ENCODE results near the gene PCDHB15. TPM values are rescaled to one million over a fixed set of nuclear protein-coding genes. Genes with fewer than 3 reads are reported as not detected.
"Not testable (repeated sequence)": the region's sequence is repeated elsewhere in the genome, so short reads cannot be mapped to it uniquely, and the experiment has no call there.

Gene PCDHB15
- total RNA-seq, 1 donor from 2014 or later, result 1.7 TPM

- not testable (repeated sequence) for DNase-seq (ENCODE audit: extremely low read depth, low read depth, low spot score)
Observed at GRCh38 chr5:141246971-141247370, 1.8 kb downstream of the PCDHB15 start.

- DNase-seq (ENCODE audit: extremely low read depth, low read depth, low spot score), result not testable (repeated sequence)
Observed at GRCh38 chr5:141247434-141247833, 2.2 kb downstream of the PCDHB15 start.

- no peak for DNase-seq (ENCODE audit: extremely low read depth, low read depth, low spot score)
Observed at GRCh38 chr5:141250576-141250975, 5.4 kb downstream of the PCDHB15 start.

DNA sequence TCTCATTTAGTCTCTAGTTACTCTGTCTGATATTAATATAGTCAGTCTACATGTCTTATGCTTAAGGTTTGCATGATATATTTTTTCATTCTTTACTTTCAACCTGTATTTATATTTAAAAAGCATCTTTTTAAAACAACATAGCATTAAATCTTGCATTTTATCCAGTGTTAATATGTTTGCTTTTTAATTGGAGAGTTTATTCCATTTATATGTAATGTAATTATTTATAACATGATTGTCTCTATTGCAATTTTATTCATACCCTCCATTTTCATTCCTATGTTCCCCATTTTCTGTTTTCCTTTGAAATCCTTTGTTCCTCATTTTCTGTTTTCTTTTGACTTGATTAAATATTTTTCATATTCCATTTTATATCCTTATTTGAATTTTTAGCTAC lies 13.3 kb downstream of the PCDHB15 start:
- DNase-seq (ENCODE audit: extremely low read depth, low read depth, low spot score), result no peak

DNA sequence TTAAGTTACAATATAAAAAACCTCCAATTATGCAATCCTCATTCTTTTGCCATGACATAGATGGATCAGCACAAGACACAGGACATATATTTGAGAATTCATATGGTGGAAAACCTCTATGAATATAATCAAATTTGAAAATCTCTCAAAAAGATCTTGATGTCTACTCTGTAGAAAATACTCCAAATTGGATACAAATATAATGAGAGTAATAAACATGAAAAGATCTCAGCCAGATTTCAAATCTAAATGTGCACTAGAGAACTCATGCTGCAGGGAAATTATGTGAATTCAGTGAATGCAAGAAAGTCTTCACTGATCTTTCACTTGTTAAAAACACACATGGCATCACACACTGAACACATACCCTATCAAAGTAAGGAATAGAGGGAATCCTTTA lies 13.8 kb downstream of the PCDHB15 start:
- no peak for DNase-seq (ENCODE audit: extremely low read depth, low read depth, low spot score)

DNA sequence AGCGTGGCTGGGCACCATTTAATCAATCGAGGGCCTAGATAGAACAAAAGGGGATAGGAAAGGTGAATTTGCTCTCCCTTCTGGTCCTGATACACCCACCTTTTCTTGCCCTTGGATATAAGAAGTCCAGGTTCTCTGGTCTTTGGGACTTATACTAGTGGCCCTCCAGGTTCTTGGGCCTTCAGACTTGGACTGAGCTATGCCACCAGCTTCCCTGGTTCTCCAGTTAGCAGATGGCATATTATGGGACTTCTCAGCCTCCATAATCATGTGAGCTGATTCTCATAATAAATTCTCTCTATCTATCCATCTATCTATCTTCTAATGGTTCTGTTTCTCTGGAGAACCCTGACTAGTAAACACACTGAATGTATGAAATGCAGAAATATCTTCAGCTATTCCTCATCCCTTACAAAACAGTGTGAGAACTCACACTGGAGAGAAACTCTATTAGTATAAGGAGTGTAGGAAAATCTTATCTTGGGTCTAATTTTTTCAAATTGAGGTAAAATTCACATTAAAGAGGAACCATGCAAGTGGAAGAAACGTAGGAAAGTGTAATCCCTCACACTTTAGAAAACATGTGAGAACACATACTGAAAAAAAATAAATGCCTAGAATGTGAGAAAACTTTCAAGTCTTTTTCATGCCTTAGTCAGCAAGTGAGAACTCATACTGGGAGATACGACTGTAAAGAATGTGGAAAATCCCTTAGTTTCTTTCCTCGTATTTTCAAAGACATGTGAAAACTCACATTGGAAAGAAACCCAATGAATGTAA lies 15.5 kb downstream of the PCDHB15 start:
- no peak for DNase-seq (ENCODE audit: extremely low read depth, low read depth, low spot score)

GRCh38 chr5:141261238-141261546 lies 16.0 kb downstream of the PCDHB15 start:
- DNase-seq (ENCODE audit: extremely low read depth, low read depth, low spot score), result no peak

GRCh38 chr5:141269195-141269594 lies 24.0 kb downstream of the PCDHB15 start:
- DNase-seq (ENCODE audit: extremely low read depth, low read depth, low spot score), result no peak

DNA sequence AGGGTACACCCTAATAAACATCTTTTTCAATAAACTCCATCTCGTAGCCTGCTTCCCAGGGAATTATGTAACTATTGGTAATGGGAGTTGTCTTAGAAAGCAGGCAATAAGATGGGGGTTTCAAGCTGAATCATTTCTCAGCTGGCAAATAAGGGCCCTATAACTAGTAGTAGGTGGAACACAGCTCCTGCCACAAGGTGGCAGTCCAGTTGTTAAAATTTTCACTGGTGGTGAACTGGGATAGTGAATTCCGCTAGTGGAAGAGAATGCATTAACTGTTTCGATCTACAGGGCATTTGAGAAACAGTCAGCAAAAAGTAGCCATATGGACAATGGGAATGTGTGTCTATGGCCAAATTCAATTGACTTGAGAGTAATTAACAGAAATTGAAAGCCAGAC lies 27.7 kb downstream of the PCDHB15 start:
- DNase-seq (ENCODE audit: extremely low read depth, low read depth, low spot score), result no peak

GRCh38 chr5:141298376-141298775 lies 53.2 kb downstream of the PCDHB15 start:
- no peak for DNase-seq (ENCODE audit: extremely low read depth, low read depth, low spot score)

Other genes starting within 250 kb of the PCDHB15 start
- not detected in 2 replicates for gene PCDHB1, start 194.0 kb upstream of the PCDHB15 start, total RNA-seq
- gene PCDHB2, start 150.8 kb upstream of the PCDHB15 start, total RNA-seq, result 0.12 and 0.15 TPM in 2 replicates
- 0.23 and 0.58 TPM in 2 replicates for gene PCDHB3, start 144.9 kb upstream of the PCDHB15 start, total RNA-seq
- gene PCDHB4, start 123.6 kb upstream of the PCDHB15 start, total RNA-seq, result 0.10 and 0.53 TPM in 2 replicates
- 2.5 and 4.1 TPM in 2 replicates for gene PCDHB5, start 110.2 kb upstream of the PCDHB15 start, total RNA-seq
- gene PCDHB6, start 95.3 kb upstream of the PCDHB15 start, total RNA-seq, result 0.05 and 0.06 TPM in 2 replicates
- 1.6 and 2.4 TPM in 2 replicates for gene PCDHB7, start 72.8 kb upstream of the PCDHB15 start, total RNA-seq
- 0.34 and 0.88 TPM in 2 replicates for gene PCDHB8, start 67.6 kb upstream of the PCDHB15 start, total RNA-seq
- 0.05 and 1.1 TPM in 2 replicates for gene PCDHB16, start 63.0 kb upstream of the PCDHB15 start, total RNA-seq
- 0.15 and 0.41 TPM in 2 replicates for gene PCDHB9, start 58.2 kb upstream of the PCDHB15 start, total RNA-seq
- 1.1 and 1.3 TPM in 2 replicates for gene PCDHB10, start 53.0 kb upstream of the PCDHB15 start, total RNA-seq
- 0.58 and 1.5 TPM in 2 replicates for gene PCDHB11, start 45.8 kb upstream of the PCDHB15 start, total RNA-seq
- gene PCDHB12, start 36.7 kb upstream of the PCDHB15 start, total RNA-seq, result 0.19 and 0.58 TPM in 2 replicates
- gene PCDHB13, start 31.5 kb upstream of the PCDHB15 start, total RNA-seq, result 1.8 and 3.0 TPM in 2 replicates
- gene PCDHB14, start 22.1 kb upstream of the PCDHB15 start, total RNA-seq, result 1.6 and 6.7 TPM in 2 replicates
- 0.76 TPM in 1 of 2 replicates, not detected in the other for gene SLC25A2, start 58.7 kb downstream of the PCDHB15 start, total RNA-seq
- 51.0 and 52.6 TPM in 2 replicates for gene TAF7, start 75.4 kb downstream of the PCDHB15 start, total RNA-seq
- 0.39 and 1.2 TPM in 2 replicates for gene PCDHGA1, start 85.1 kb downstream of the PCDHB15 start, total RNA-seq
- 2.6 and 4.1 TPM in 2 replicates for gene PCDHGA2, start 93.4 kb downstream of the PCDHB15 start, total RNA-seq
- 1.6 and 4.0 TPM in 2 replicates for gene PCDHGA3, start 98.4 kb downstream of the PCDHB15 start, total RNA-seq
- gene PCDHGB1, start 104.7 kb downstream of the PCDHB15 start, total RNA-seq, result 0.82 and 2.3 TPM in 2 replicates
- gene PCDHGA4, start 109.6 kb downstream of the PCDHB15 start, total RNA-seq, result 5.7 and 9.2 TPM in 2 replicates
- 3.8 and 4.7 TPM in 2 replicates for gene PCDHGB2, start 114.6 kb downstream of the PCDHB15 start, total RNA-seq
- 0.82 and 2.1 TPM in 2 replicates for gene PCDHGA5, start 118.8 kb downstream of the PCDHB15 start, total RNA-seq
- gene PCDHGB3, start 124.8 kb downstream of the PCDHB15 start, total RNA-seq, result 2.6 and 5.5 TPM in 2 replicates
- 4.5 and 6.6 TPM in 2 replicates for gene PCDHGA6, start 128.5 kb downstream of the PCDHB15 start, total RNA-seq
- 3.6 and 5.3 TPM in 2 replicates for gene PCDHGA7, start 137.3 kb downstream of the PCDHB15 start, total RNA-seq
- 11.1 and 19.5 TPM in 2 replicates for gene PCDHGB4, start 142.3 kb downstream of the PCDHB15 start, total RNA-seq
- 0.92 and 2.3 TPM in 2 replicates for gene PCDHGA8, start 147.2 kb downstream of the PCDHB15 start, total RNA-seq
- 17.5 and 27.2 TPM in 2 replicates for gene PCDHGB5, start 152.6 kb downstream of the PCDHB15 start, total RNA-seq
- gene PCDHGA9, start 157.4 kb downstream of the PCDHB15 start, total RNA-seq, result 3.3 and 4.5 TPM in 2 replicates
- 1.8 and 6.2 TPM in 2 replicates for gene PCDHGB6, start 162.6 kb downstream of the PCDHB15 start, total RNA-seq
- 4.0 and 12.4 TPM in 2 replicates for gene PCDHGA10, start 167.6 kb downstream of the PCDHB15 start, total RNA-seq
- 14.1 and 23.4 TPM in 2 replicates for gene PCDHGB7, start 172.3 kb downstream of the PCDHB15 start, total RNA-seq
- 12.3 and 17.5 TPM in 2 replicates for gene PCDHGA11, start 175.7 kb downstream of the PCDHB15 start, total RNA-seq
- gene PCDHGA12, start 185.1 kb downstream of the PCDHB15 start, total RNA-seq, result 10.5 and 23.0 TPM in 2 replicates
- 24.3 and 43.0 TPM in 2 replicates for gene PCDHGC3, start 230.6 kb downstream of the PCDHB15 start, total RNA-seq
- gene PCDHGC4, start 239.6 kb downstream of the PCDHB15 start, total RNA-seq, result 0.44 and 2.5 TPM in 2 replicates
- gene PCDHGC5, start 243.7 kb downstream of the PCDHB15 start, total RNA-seq, result 0.24 and 2.5 TPM in 2 replicates